Subcutaneous adipose tissue (tissue), 4 donors: Measurements from ENCODE around the gene TMA7B. TPM values are rescaled to one million over a fixed set of nuclear protein-coding genes. Genes with fewer than 3 reads are reported as not detected.

Experiments used
- total RNA-seq, 4 donors: library from RNA; depleted of rRNA; stranded (reverse); fragments of >200 nt; gene quantifications; one replicate each; pipeline ENCODE4 v1.1.0, GENCODE V29; 2016
- TF ChIP-seq, protein P1 (sequence below): fragments of 450-650 bp; IDR thresholded peaks from one replicate; pipeline ENCODE4 v1.5.1; 2016; ENCODE audit warnings: low read depth, mild to moderate bottlenecking, control low read depth, antibody characterized with exemption, moderate library complexity

Gene TMA7B
- total RNA-seq, 4 donors from 2014 or later: not detected

DNA sequence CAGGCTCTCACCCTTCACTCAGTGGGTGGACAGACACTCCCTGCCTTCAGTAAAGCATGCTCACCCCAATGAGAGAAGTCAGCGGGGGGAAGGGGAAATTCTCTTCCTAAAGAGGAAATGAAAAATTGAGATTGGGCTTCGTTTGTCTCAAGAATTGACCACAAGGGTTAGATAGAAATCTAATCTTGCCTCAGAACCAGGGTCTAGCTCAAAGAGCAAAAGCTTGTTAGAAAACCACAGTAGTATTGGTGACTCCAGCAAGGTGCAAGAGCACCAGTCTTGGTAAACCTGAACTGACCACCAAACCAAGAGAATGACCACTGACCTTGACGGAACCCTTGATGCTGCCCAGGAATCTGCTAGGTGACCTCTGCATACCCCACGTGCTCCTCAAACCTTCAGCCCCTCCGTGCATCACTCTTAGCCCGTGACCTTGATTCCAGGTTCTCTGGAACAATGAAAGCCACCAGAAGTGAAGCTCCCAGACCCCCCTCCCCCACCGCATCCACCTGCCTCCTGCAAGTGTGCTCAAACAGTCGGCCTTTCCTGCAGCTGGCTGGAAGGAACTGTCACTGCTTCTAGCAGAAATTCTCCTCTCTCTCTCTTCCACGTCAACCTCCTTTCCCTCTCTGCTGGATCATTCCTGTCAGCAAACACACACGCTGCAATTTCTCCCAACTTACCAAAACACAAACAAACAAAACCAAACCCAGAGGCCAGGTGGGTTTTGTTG is 3.1 kb upstream of the TMA7B start:
- TF ChIP-seq, protein P1, sequence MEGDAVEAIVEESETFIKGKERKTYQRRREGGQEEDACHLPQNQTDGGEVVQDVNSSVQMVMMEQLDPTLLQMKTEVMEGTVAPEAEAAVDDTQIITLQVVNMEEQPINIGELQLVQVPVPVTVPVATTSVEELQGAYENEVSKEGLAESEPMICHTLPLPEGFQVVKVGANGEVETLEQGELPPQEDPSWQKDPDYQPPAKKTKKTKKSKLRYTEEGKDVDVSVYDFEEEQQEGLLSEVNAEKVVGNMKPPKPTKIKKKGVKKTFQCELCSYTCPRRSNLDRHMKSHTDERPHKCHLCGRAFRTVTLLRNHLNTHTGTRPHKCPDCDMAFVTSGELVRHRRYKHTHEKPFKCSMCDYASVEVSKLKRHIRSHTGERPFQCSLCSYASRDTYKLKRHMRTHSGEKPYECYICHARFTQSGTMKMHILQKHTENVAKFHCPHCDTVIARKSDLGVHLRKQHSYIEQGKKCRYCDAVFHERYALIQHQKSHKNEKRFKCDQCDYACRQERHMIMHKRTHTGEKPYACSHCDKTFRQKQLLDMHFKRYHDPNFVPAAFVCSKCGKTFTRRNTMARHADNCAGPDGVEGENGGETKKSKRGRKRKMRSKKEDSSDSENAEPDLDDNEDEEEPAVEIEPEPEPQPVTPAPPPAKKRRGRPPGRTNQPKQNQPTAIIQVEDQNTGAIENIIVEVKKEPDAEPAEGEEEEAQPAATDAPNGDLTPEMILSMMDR: no peak

DNA sequence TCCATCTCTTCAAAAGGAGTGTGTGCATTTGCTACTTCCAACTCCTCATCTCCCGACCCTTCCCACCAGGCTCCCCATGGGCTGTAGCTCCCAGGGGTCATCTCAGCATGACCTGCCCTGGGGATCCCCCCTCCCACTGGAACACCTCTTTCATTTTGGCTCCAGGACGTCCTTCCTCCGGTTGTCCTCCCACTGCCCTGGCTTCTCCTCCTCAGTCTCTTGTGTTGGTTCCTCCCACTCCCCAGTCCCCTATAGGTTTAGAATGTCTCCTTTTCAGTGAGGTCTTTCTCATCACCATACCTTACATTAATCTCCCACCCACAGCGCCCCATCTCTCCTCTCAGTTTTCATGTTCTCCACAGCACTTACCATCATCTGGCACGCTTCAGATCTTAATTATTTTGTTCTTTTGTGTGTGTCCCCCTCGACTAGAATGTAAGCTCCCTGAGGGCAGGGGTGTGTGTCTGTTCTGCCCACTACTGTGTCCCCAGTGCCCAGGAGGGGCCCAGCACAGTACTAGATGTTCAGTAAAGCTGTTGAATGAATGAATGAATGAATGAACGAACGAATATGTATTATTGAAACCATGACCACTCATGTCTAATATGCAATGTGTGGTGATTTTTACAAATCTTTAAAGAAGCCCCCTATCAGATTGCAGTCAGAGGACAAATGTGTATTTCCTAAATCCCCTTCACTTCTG is 2.0 kb upstream of the TMA7B start:
- TF ChIP-seq, protein P1: no peak

DNA sequence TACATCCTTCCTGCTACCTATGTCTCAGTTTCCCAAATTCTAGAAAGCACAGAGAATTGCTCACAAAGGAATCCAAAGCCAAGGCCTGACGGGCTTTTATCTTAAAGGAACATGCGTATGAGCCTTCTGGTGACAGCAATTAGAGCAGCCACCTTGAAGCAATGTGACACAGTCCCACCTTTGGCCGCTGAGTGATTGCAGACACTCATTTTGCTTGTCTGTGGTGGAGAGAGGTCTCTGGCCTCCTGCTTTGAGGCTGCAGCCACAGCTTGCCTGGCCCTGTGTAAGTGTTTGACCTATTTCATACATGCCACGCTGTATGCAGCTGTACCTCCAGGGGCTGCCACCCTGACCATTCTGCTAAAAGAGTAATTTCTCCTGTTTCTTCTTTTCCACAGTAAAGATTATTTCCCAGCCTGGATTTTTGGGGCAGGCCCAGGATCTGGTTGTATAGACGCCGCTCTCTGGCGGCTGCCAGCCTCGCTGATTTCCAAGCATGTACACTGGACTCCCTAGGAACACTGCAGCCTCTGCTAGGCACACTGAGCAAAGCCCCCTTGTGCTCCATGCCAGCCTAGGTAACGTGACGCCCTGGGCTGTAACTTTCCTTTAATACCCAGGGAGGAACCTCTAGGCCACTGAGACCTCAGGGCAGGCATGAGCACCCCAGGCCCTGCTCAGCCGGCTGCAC is 1.1 kb upstream of the TMA7B start:
- TF ChIP-seq, protein P1: no peak

DNA sequence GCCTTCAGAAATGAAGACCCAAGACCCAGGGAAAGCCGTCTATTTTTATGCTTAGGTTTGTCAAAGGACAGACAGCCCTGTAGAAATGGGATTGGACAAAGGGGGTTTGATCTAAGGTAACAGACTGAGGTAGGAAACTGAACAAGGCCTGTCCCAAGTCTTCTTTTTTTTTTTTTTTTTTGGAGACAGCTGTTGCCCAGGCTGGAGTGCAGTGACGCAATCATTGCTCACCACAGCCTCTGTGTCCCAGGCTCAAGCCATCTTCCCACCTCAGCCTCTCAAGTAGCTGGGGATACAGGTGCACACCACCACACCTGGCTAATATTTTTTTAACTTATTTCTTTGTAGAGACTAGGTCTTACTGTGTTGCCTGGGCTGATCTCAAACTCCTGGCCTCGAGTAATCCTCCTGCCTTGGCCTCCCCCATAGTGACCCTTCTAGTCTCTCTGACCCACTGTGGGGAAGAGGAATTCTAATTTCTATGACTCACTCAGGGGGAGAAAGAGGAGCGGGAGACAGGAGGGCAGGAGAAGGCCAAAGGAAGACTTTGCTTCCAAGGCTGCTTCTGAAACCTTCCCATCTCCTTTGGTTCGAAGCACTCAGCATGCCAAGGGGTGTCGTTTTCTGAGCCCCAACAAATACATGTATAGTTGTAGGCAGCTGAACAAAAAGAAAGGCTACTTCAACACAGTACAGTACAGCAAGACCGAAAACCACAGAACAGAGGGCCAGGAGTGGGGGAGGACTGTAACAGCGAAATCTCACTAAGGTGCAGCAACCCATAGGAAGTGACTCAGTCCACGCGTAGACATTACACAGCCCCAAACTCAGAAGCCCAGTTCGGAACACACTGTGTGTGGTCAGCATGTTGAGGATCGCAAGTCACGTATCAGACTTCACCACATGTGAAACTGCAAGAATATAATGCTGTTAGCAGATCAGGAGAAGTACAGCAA is 872 bp downstream of the TMA7B start:
- TF ChIP-seq, protein P1: no peak

DNA sequence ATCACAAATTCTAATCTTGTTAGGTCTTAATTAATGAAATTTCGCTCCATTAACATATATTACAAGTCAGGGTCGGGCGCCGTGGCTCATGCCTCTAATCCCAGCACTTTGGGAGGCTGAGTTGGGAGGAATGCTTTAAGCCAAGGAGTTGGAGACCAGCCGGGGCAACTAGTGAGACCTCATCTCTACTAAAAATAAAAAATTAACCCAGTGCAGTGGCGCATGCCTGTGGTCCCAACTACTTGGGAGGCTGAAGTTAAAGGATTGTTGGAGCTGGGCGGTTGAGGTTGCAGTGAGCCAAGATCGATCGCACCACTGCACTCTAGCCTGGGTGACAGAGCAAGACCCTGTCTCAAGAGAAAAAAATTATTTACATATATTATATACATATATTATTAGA is 1.9 kb downstream of the TMA7B start:
- TF ChIP-seq, protein P1: no peak

DNA sequence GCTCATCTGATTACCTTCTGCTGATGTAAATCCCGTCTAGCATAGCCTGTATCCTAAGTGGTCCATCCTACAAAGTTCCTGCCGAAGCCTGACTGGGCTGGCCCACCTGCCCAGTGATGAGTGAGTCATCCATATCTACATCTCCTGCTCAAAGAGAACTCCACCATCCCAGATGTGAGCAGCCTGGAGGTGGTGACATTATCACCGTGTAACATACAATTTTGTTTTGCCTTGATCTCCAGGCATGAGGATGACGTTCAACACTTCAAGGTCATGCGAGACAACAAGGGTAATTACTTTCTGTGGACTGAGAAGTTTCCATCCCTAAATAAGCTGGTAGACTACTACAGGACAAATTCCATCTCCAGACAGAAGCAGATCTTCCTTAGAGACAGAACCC is 5.6 kb downstream of the TMA7B start:
- TF ChIP-seq, protein P1: no peak
